ENCODE data around the gene DNMT1.

GRCh38 chr19:10106100-10106936 lies 88.4 kb downstream of the DNMT1 start, which contains the start of gene PPAN:
- peak in 1 of 2 donors; percentile 38 for TF ChIP-seq POLR2A (IDR thresholded peaks at IDR 0.05)
- peak in 2 of 3 donors; percentile 70 to 85 for TF ChIP-seq POLR2AphosphoS5 (IDR thresholded peaks at IDR 0.05)
- no peak for TF ChIP-seq CTCF (IDR thresholded peaks at IDR 0.05)
- TF ChIP-seq EP300 (IDR thresholded peaks at IDR 0.05), result no peak

Data from suprapubic skin (tissue), 4 donors.